ENCODE measurements around the gene INO80B. TPM values are rescaled to one million over a fixed set of nuclear protein-coding genes. Genes with fewer than 3 reads are reported as not detected.
"Not testable (repeated sequence)": the region's sequence is repeated elsewhere in the genome, so short reads cannot be mapped to it uniquely, and the experiment has no call there.

Gene INO80B
- total RNA-seq, 1 donor from 2014 or later = 26.6 TPM

GRCh38 chr2:74441690-74442482 lies 13.0 kb upstream of the INO80B start, which contains the start of gene RTKN:
Gene RTKN (minus strand): TSS chr2:74441937. CDS start chr2:74441816, 121 bp downstream.
- DNase-seq (ENCODE audit: low read depth) (peak; percentile 64), FAIRE-seq (no peak)
- TF ChIP-seq, protein P1, sequence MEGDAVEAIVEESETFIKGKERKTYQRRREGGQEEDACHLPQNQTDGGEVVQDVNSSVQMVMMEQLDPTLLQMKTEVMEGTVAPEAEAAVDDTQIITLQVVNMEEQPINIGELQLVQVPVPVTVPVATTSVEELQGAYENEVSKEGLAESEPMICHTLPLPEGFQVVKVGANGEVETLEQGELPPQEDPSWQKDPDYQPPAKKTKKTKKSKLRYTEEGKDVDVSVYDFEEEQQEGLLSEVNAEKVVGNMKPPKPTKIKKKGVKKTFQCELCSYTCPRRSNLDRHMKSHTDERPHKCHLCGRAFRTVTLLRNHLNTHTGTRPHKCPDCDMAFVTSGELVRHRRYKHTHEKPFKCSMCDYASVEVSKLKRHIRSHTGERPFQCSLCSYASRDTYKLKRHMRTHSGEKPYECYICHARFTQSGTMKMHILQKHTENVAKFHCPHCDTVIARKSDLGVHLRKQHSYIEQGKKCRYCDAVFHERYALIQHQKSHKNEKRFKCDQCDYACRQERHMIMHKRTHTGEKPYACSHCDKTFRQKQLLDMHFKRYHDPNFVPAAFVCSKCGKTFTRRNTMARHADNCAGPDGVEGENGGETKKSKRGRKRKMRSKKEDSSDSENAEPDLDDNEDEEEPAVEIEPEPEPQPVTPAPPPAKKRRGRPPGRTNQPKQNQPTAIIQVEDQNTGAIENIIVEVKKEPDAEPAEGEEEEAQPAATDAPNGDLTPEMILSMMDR (IDR thresholded peaks at IDR 0.05; ENCODE audit: insufficient read depth, low read length, severe bottlenecking) = peak; percentile 16
- Histone ChIP-seq H3K36me3 (ENCODE audit: control insufficient read depth, insufficient read depth, low read length) (no peaks in the 10 kb centered on the region), H3K4me3 (ENCODE audit: low read depth, low read length) (peak within 1 kb of the TSS; percentile 64), H3K27me3 (ENCODE audit: control insufficient read depth, insufficient read depth, low read length) (no peaks in the 10 kb centered on the region)

- H3K36me3 ChIP-seq (ENCODE audit: control insufficient read depth, insufficient read depth, low read length); FAIRE-seq; H3K27me3 ChIP-seq (ENCODE audit: control insufficient read depth, insufficient read depth, low read length); DNase-seq (ENCODE audit: low read depth): not testable (repeated sequence)
- H3K4me3 ChIP-seq (ENCODE audit: low read depth, low read length) = peak overlapping the region; percentile 64
Observed at GRCh38 chr2:74442483-74443297, 12.2 kb upstream of the INO80B start.

DNA sequence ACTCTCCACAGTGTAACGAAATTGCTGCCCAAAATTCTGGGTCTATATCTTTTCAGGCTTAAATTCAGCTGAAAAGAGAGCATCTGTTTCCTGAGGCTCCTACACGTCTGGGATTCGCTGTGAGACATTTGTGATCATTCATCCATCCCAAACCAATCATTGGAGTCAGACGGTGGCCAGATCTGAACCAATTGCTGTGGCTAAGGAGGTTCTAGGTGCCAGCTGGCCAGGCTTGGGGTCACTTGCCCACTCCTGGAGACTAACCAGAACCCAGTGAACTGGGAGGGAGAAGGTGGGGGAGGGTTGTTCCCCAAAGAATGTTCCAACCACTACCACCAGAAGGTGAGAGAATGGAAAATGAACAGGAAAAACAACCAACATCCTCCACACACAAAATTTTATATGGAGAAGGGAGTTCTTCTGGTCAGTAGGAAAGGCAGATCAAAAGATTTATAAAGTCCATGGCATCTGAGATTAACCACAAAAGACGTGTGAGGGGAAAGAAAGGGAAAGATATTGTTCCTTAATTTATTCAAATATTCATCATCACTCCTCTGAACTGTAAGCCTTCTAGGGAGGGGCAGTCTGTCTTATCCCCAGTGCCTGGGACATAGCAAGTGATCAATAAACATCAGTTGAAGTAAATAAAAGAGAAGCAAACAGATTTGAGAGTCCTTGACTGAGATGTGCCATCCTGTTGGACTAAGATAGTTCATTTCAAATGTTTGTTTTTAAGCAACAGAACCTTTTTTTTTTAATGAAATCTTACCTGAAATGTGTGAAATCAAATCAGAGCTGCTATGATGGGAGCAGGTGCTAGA lies 10.2 kb upstream of the INO80B start:
- TF ChIP-seq, protein P1 (IDR thresholded peaks at IDR 0.05; ENCODE audit: insufficient read depth, low read length, severe bottlenecking) = no peak
- Histone ChIP-seq H3K36me3 (ENCODE audit: control insufficient read depth, insufficient read depth, low read length) (no peaks in the 10 kb centered on the region), H3K27me3 (ENCODE audit: control insufficient read depth, insufficient read depth, low read length) (no peaks in the 10 kb centered on the region), H3K4me3 (ENCODE audit: low read depth, low read length) (no peak overlapping the region)
- DNase-seq (ENCODE audit: low read depth) (no peak), FAIRE-seq (no peak)

DNA sequence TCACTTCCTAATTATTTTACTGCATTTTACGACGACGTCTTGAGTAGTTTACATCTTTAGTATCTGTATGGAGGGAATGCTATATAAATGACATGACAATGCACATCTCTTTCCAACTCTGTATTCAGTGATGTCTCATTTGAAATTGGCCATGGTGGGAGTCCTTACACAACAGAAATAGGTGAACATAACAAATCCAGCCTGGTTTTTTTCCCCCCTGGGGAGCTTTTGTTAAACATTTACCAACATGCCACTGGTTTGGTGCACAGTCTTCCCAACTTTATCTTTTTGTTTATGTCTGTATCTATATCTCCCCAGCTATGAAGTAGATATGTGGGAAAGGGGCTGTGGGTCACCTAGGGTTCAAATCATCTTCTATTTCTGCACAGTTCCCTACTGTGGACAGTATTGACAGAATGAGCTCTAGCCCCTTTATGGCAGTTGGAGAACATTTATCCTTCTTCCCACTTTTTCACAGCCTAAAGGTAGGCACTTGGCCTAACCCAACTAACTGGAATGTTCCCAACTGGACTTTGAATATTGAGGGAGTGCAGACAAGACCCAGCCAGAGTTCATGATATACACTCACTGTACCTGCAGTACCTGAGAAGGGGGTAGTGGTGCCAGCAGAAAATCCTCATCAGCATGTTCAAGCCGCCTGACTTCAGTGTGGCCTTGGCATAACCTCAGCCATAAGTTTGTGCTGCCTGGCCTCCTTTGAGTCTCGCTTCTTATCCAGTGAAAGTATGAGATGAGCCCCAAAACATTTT lies 7.5 kb upstream of the INO80B start:
- H3K36me3 ChIP-seq (ENCODE audit: control insufficient read depth, insufficient read depth, low read length) = no peaks in the 10 kb centered on the region
- no peak for FAIRE-seq
- no peaks in the 10 kb centered on the region for H3K27me3 ChIP-seq (ENCODE audit: control insufficient read depth, insufficient read depth, low read length)
- no peak for DNase-seq (ENCODE audit: low read depth)
- TF ChIP-seq, protein P1 (IDR thresholded peaks at IDR 0.05; ENCODE audit: insufficient read depth, low read length, severe bottlenecking) = no peak
- no peak overlapping the region for H3K4me3 ChIP-seq (ENCODE audit: low read depth, low read length)

DNA sequence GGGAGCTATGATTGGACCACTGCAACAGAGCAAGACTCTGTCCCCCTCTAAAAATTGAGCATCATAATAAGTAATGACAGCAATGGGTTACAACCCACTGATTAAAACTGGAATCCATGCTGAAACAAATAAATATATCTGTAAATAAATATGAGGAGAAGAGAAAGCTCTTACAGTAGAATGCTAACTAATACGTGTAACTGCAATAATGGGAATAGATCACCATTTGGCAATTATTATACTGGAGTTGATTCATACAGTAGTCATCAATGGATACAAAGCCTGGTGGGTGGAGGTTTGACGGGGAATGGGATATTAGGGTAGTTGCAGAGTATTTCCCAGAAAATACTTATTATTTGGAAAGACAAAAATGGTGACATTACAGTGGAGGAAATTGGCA lies 6.1 kb upstream of the INO80B start:
- FAIRE-seq = no peak
- DNase-seq (ENCODE audit: low read depth) = peak; percentile 64
- H3K36me3 ChIP-seq (ENCODE audit: control insufficient read depth, insufficient read depth, low read length) = no peaks in the 10 kb centered on the region
- TF ChIP-seq, protein P1 (IDR thresholded peaks at IDR 0.05; ENCODE audit: insufficient read depth, low read length, severe bottlenecking) = no peak
- no peak overlapping the region for H3K4me3 ChIP-seq (ENCODE audit: low read depth, low read length)
- no peaks in the 10 kb centered on the region for H3K27me3 ChIP-seq (ENCODE audit: control insufficient read depth, insufficient read depth, low read length)
